HepG2 (cell line): ENCODE results near the gene PLXNA4. TPM values are rescaled to one million over a fixed set of nuclear protein-coding genes. Genes with fewer than 3 reads are reported as not detected.

Experiments used
- ATAC-seq: fragments of 200-7000 bp; cut with Tn5 transposase; 3 replicates; pipeline ENCODE4 v1.9.1; 2020; ENCODE audit warnings: mild to moderate bottlenecking, moderate library complexity
- BruUV-seq: library from RNA; stranded (reverse); fragments of 400-500 nt; replicated peaks from 2 replicates; lab custom pipeline; 2021; lab: Mats Ljungman, UMichigan
- CTCF ChIA-PET: fragments of 300-600 bp; formaldehyde crosslinking; extraction: SDS; loops from one replicate; lab custom pipeline; 2021; ENCODE audit warnings: low total read pairs, inconsistent platforms, low intra/inter-chr PET ratio; lab: Yijun Ruan, JAX
- POLR2A ChIA-PET: fragments of 350-600 bp; sonication (Branson Sonifier 250); formaldehyde crosslinking; loops from one replicate; lab custom pipeline; 2020; ENCODE audit warnings: antibody characterized with exemption, inconsistent platforms; lab: Yijun Ruan, JAX
- DNase-seq: peaks from one replicate; pipeline ENCODE4 v3.0.0-alpha.2; 2015; ENCODE audit warnings: low spot score
- FAIRE-seq: peaks from 3 replicates; lab custom pipeline; 2011; peaks lifted over from hg19 to GRCh38; lab: Jason Lieb, UNC
- H2AFZ ChIP-seq: one replicate; pipeline ENCODE4 v1.6.1; 2011; ENCODE audit warnings: low read length, inconsistent platforms
- H3K27ac ChIP-seq: fragments of 300-600 bp; 3 replicates; pipeline ENCODE4 v1.8.0; 2011; ENCODE audit warnings: mixed run types, mild to moderate bottlenecking, mixed read lengths, low read length, inconsistent platforms; ENCODE audit not compliant: insufficient read depth; ENCODE audit errors: extremely low read length
- H3K27me3 ChIP-seq, 2 experiments: fragments of 200-600 bp in 1 of 2; 2 replicates in 1 of 2; 3 replicates in 1 of 2; pipeline versions ENCODE4 v1.6.0 to v1.8.0; 2011; ENCODE audit warnings: low read length in 2 of 2, mild to moderate bottlenecking in 2 of 2, moderate library complexity in 2 of 2, inconsistent platforms in 1 of 2; ENCODE audit not compliant: insufficient read depth in 2 of 2, control insufficient read depth in 1 of 2
- H3K36me3 ChIP-seq, 2 experiments: fragments of 200-600 bp in 1 of 2; replicated peaks in 1 of 2; 2 replicates in 1 of 2; 3 replicates in 1 of 2; pipeline versions ENCODE4 v1.5.1 to v1.8.0; 2011; ENCODE audit warnings: low read length in 2 of 2, inconsistent platforms in 1 of 2; ENCODE audit not compliant: insufficient read depth in 2 of 2, control insufficient read depth in 1 of 2
- H3K4me1 ChIP-seq: 2 replicates; pipeline ENCODE4 v1.5.1; 2012; ENCODE audit warnings: low read length, inconsistent platforms; ENCODE audit not compliant: insufficient read depth
- H3K4me2 ChIP-seq: 2 replicates; pipeline ENCODE4 v1.6.0; 2011; ENCODE audit warnings: low read depth, low read length, inconsistent platforms
- H3K4me3 ChIP-seq, 3 experiments: fragments of 200-600 bp in 1 of 3; sonication (generic), shearing (Covaris generic) in 1 of 3; replicated peaks in 1 of 3; 2 replicates each; pipeline ENCODE4 v1.5.1; 2011 to 2016; ENCODE audit warnings: low read length in 3 of 3, inconsistent platforms in 2 of 3, low read depth in 2 of 3, mild to moderate bottlenecking in 2 of 3, control low read depth in 1 of 3, mixed read lengths in 1 of 3; ENCODE audit not compliant: insufficient read depth in 1 of 3
- H3K79me2 ChIP-seq: one replicate; pipeline ENCODE4 v1.6.1; 2011; ENCODE audit warnings: low read length, inconsistent platforms; ENCODE audit not compliant: insufficient read depth
- H3K9ac ChIP-seq: 2 replicates; pipeline ENCODE4 v1.6.0; 2011; ENCODE audit warnings: mild to moderate bottlenecking, low read depth, low read length, inconsistent platforms; ENCODE audit not compliant: insufficient read depth
- H3K9me3 ChIP-seq: 2 replicates; pipeline ENCODE4 v1.5.1; 2012; ENCODE audit warnings: mild to moderate bottlenecking, low read length
- H4K20me1 ChIP-seq: 2 replicates; pipeline ENCODE4 v1.6.0; 2011; ENCODE audit warnings: inconsistent platforms, mild to moderate bottlenecking, low read length, moderate library complexity; ENCODE audit not compliant: insufficient read depth
- CC2D1A ChIP-seq: sonication (generic); formaldehyde crosslinking; IDR thresholded peaks from 2 replicates; pipeline ENCODE4 v1.8.1; 2023; ENCODE audit warnings: mild to moderate bottlenecking, missing genetic modification reagents
- GMEB2 ChIP-seq: IDR thresholded peaks from 2 replicates; pipeline ENCODE4 v1.6.1; 2016; ENCODE audit warnings: missing biosample characterization, missing genetic modification reagents, low read depth
- MYNN ChIP-seq: sonication (generic); formaldehyde crosslinking; IDR thresholded peaks from 2 replicates; pipeline ENCODE4 v1.4.0; 2020; ENCODE audit warnings: mild to moderate bottlenecking, low read depth, missing genetic modification reagents
- RERE ChIP-seq: IDR thresholded peaks from 2 replicates; pipeline ENCODE4 v1.6.1; 2016; ENCODE audit warnings: low read depth, missing genetic modification reagents, missing compliant biosample characterization
- ZNF20 ChIP-seq: sonication (generic); formaldehyde crosslinking; IDR thresholded peaks from 2 replicates; pipeline ENCODE4 v1.4.0; 2020; ENCODE audit warnings: mild to moderate bottlenecking, moderate library complexity, missing genetic modification reagents
- WGBS: methylation state at CpG from one replicate; pipeline ENCODE4 v1.1.6; 2017; ENCODE audit warnings: low lambda C conversion rate; 5-methylcytosine and 5-hydroxymethylcytosine counted together
- in situ Hi-C: cut with HindIII; loops from 2 replicates; pipeline ENCODE4 v1.10.0; 2017; ENCODE audit warnings: low pct_unique_long_range_greater_than_20kb; ENCODE audit not compliant: extremely low pct_ligation_motif_present
- intact Hi-C: fragments of 100-400 bp; cut with micrococcal nuclease; formaldehyde crosslinking; loops from one replicate; pipeline ENCODE4 v1.10.0; 2022; ENCODE audit not compliant: unreplicated experiment
- polyA plus RNA-seq, 8 experiments: library from polyadenylated mRNA; depleted of rRNA in 3 of 8; stranded (reverse) in 7 of 8; unstranded in 1 of 8; fragments of >200 nt; fragmentation: Illumina TruSeq in 4 of 8; extraction: Trizol in 4 of 8; gene quantifications; 2 replicates each; pipeline versions ENCODE4 v1.2.1 to v1.2.3, GENCODE V29; 2011 to 2016; ENCODE audit warnings: low read depth in 4 of 8, missing spikeins in 1 of 8, mixed read lengths in 1 of 8; ENCODE audit not compliant: insufficient read depth in 1 of 8
- total RNA-seq, 5 experiments: library from RNA; depleted of rRNA; stranded (reverse); fragments of >200 nt; fragmentation: Illumina TruSeq; extraction: Trizol; gene quantifications; 2 replicates each; pipeline ENCODE4 v1.2.3, GENCODE V29; 2016; ENCODE audit warnings: low read depth in 1 of 5

The PLXNA4 gene
- total and polyA plus RNA-seq, 2 of the 13 experiments (the other 11 are each of a cell fraction or from before 2014, with no cell fraction given), result 0.01 to 0.04 TPM

- no peak for TF ChIP-seq RERE (CRISPR knock-in tag)
- TF ChIP-seq, all 625 proteins: peak for 0
Observed at GRCh38 chr7:132255115-132255797, 321.0 kb downstream of the PLXNA4 start (continued).

GRCh38 chr7:132254455-132254854 lies 321.8 kb downstream of the PLXNA4 start:
- BruUV-seq, result no TSS peak
- no peak overlapping the region for H2AFZ ChIP-seq
- no peaks in the 10 kb centered on the region for H3K27me3 ChIP-seq
- H3K4me2 ChIP-seq, result no peak overlapping the region
- no peak overlapping the region for H3K9ac ChIP-seq
- FAIRE-seq (no peak), ATAC-seq (no peak), DNase-seq (no peak)
- WGBS, result 71% methylated on average over 9 of the region's 12 CpGs
- H3K27ac ChIP-seq, result no peak overlapping the region
- H3K36me3 ChIP-seq, result no peaks in the 10 kb centered on the region
- in situ Hi-C loops (loop anchor here (5.0 to 25.0 kb wide), 2 partner anchors 307 to 567 kb away; no protein-coding TSS in a partner anchor), intact Hi-C loops (loop anchor here (5.0 kb wide), 3 partner anchors 107 to 397 kb away; no protein-coding TSS in a partner anchor)
- no peaks in the 10 kb centered on the region for H3K79me2 ChIP-seq
- H3K4me1 ChIP-seq, result peaks cover 48% of the 10 kb centered on the region
- POLR2A ChIA-PET, result no interaction called here
- TF ChIP-seq CC2D1A (no peak), ZNF20 (CRISPR knock-in tag) (no peak), GMEB2 (no peak), MYNN (CRISPR knock-in tag) (no peak)
- no peak overlapping the region for H3K4me3 ChIP-seq
- no peaks in the 10 kb centered on the region for H3K9me3 ChIP-seq
- CTCF ChIA-PET, result no interaction called here
- no peaks in the 10 kb centered on the region for H4K20me1 ChIP-seq
